ENCODE measurements around the gene DDX4. TPM values are rescaled to one million over a fixed set of nuclear protein-coding genes. Genes with fewer than 3 reads are reported as not detected.

Gene DDX4
- total and polyA plus RNA-seq, 2 donors (not counting 1 experiment from before 2014, with no cell fraction given), result not detected

- Histone ChIP-seq H3K36me3 (ENCODE audit: control insufficient read depth, insufficient read depth, low read length) (no peaks in the 10 kb centered on the region), H3K4me3 (replicated peaks in 1 of 4; ENCODE audit: control extremely low read depth in 1 of 4, insufficient read depth in 1 of 4, low read depth in 3 of 4, low read length in 4 of 4) (peak overlapping the region in 2 of 4 experiments; percentile 24 to 67), H2AFZ (ENCODE audit: low read length) (no peak overlapping the region), H3K9me3 (ENCODE audit: control insufficient read depth, insufficient read depth, low read depth, low read length) (no peaks in the 10 kb centered on the region), H3K27me3 (ENCODE audit: control insufficient read depth, insufficient read depth, low read length) (no peaks in the 10 kb centered on the region), H3K4me1 (ENCODE audit: control insufficient read depth, extremely low read depth, insufficient read depth, low read length) (peaks cover 12% of the 10 kb centered on the region), H3K4me2 (ENCODE audit: extremely low read depth, insufficient read depth, low read length) (peak overlapping the region; percentile 62), H3K9ac (ENCODE audit: insufficient read depth, low read length) (no peak overlapping the region), H3K79me2 (ENCODE audit: control insufficient read depth, insufficient read depth, low read length) (no peaks in the 10 kb centered on the region), H3K27ac (ENCODE audit: insufficient read depth, low read length) (peak overlapping the region; percentile 34), H4K20me1 (ENCODE audit: control insufficient read depth, extremely low read depth, insufficient read depth, low read length) (no peaks in the 10 kb centered on the region)
- TF ChIP-seq EZH2 (IDR thresholded peaks at IDR 0.05; ENCODE audit: low read length, missing control alignments) (no peak), CTCF (conservative IDR thresholded peaks at IDR 0.05 in 1 of 2, IDR thresholded peaks at IDR 0.05 in 1 of 2; ENCODE audit: low read depth in 1 of 2, low read length in 2 of 2) (no peak)
- no peak for DNase-seq (ENCODE audit: low read depth in 2 of 2)
Observed at GRCh38 chr5:55851675-55851979, 113.8 kb downstream of the DDX4 start.

DNA sequence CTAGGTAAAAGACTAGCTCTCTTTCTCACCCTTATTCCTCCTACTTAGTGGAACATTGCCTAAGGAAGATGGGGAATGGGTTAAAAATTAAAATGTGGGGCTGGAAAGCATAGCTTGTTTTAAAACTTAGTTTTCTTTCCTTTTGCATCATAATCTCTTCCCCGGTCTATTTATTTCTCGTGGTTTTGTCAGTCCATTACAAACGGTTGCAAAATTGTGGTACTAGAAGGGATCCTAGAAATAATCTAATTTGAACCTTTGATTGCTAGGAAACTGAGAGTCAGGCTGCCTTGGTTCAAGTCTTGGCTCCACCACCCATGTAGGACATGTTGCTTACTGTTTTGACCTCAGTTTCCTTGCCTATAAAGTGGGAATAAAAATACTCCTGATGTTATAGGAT is 114.6 kb downstream of the DDX4 start:
- Histone ChIP-seq H3K27ac (ENCODE audit: insufficient read depth, low read length) (no peak overlapping the region), H4K20me1 (ENCODE audit: control insufficient read depth, extremely low read depth, insufficient read depth, low read length) (no peaks in the 10 kb centered on the region), H3K79me2 (ENCODE audit: control insufficient read depth, insufficient read depth, low read length) (no peaks in the 10 kb centered on the region), H3K4me2 (ENCODE audit: extremely low read depth, insufficient read depth, low read length) (no peak overlapping the region), H3K9me3 (ENCODE audit: control insufficient read depth, insufficient read depth, low read depth, low read length) (no peaks in the 10 kb centered on the region), H3K4me1 (ENCODE audit: control insufficient read depth, extremely low read depth, insufficient read depth, low read length) (peaks cover 12% of the 10 kb centered on the region), H3K9ac (ENCODE audit: insufficient read depth, low read length) (no peak overlapping the region), H3K4me3 (replicated peaks in 1 of 4; ENCODE audit: control extremely low read depth in 1 of 4, insufficient read depth in 1 of 4, low read depth in 3 of 4, low read length in 4 of 4) (peak overlapping the region in 1 of 4 experiments; percentile 38), H2AFZ (ENCODE audit: low read length) (no peak overlapping the region), H3K36me3 (ENCODE audit: control insufficient read depth, insufficient read depth, low read length) (no peaks in the 10 kb centered on the region), H3K27me3 (ENCODE audit: control insufficient read depth, insufficient read depth, low read length) (no peaks in the 10 kb centered on the region)
- DNase-seq (ENCODE audit: low read depth in 2 of 2), result peak in 1 of 2 donors; percentile 55
- TF ChIP-seq CTCF (conservative IDR thresholded peaks at IDR 0.05 in 1 of 2, IDR thresholded peaks at IDR 0.05 in 1 of 2; ENCODE audit: low read depth in 1 of 2, low read length in 2 of 2) (no peak), EZH2 (IDR thresholded peaks at IDR 0.05; ENCODE audit: low read length, missing control alignments) (no peak)

DNA sequence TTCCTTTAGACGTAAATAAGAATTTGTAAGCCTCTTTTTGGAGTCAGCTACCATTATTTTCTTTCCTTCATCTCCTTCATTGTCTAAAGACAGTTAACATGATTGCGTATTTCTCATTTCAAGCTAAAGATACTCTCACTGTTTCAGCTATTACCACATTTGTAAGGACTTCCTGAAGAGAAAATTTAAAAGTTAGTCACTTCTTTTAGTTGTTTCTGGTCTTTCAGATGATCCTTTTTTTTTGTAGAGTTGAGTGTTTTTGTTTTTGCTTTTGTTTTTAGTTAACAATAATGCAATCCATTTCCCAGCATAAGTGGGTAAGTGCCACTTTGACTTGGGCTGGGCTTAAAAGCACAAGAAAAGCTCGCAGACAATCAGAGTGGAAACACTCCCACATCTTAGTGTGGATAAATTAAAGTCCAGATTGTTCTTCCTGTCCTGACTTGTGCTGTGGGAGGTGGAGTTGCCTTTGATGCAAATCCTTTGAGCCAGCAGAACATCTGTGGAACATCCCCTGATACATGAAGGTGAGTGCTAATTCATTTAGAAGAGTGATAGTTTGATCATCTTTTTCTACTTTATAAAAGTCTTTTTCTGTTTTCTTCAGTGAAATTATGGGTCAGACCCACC is 115.3 kb downstream of the DDX4 start:
- no peaks in the 10 kb centered on the region for H3K36me3 ChIP-seq (ENCODE audit: control insufficient read depth, insufficient read depth, low read length)
- no peak overlapping the region for H3K27ac ChIP-seq (ENCODE audit: insufficient read depth, low read length)
- no peak overlapping the region for H2AFZ ChIP-seq (ENCODE audit: low read length)
- H3K9ac ChIP-seq (ENCODE audit: insufficient read depth, low read length), result no peak overlapping the region
- H3K4me2 ChIP-seq (ENCODE audit: extremely low read depth, insufficient read depth, low read length), result peak overlapping the region; percentile 9
- no peaks in the 10 kb centered on the region for H3K9me3 ChIP-seq (ENCODE audit: control insufficient read depth, insufficient read depth, low read depth, low read length)
- H3K4me3 ChIP-seq (replicated peaks in 1 of 4; ENCODE audit: control extremely low read depth in 1 of 4, insufficient read depth in 1 of 4, low read depth in 3 of 4, low read length in 4 of 4), result peak overlapping the region in 1 of 4 experiments; percentile 38
- no peaks in the 10 kb centered on the region for H3K79me2 ChIP-seq (ENCODE audit: control insufficient read depth, insufficient read depth, low read length)
- DNase-seq (ENCODE audit: low read depth in 2 of 2), result no peak
- no peaks in the 10 kb centered on the region for H3K27me3 ChIP-seq (ENCODE audit: control insufficient read depth, insufficient read depth, low read length)
- H4K20me1 ChIP-seq (ENCODE audit: control insufficient read depth, extremely low read depth, insufficient read depth, low read length), result no peaks in the 10 kb centered on the region
- peaks cover 12% of the 10 kb centered on the region for H3K4me1 ChIP-seq (ENCODE audit: control insufficient read depth, extremely low read depth, insufficient read depth, low read length)
- no peak for TF ChIP-seq EZH2 (IDR thresholded peaks at IDR 0.05; ENCODE audit: low read length, missing control alignments)
- TF ChIP-seq CTCF (conservative IDR thresholded peaks at IDR 0.05 in 1 of 2, IDR thresholded peaks at IDR 0.05 in 1 of 2; ENCODE audit: low read depth in 1 of 2, low read length in 2 of 2), result no peak

Data from fibroblast of lung (primary cell).